GM13977 (cell line): ENCODE results near the gene LGALS4.
"Not testable (repeated sequence)": the region's sequence is repeated elsewhere in the genome, so short reads cannot be mapped to it uniquely, and the experiment has no call there.

Source experiments
- DNase-seq: peaks from one replicate; pipeline ENCODE4 v3.0.0; 2012; ENCODE audit warnings: low spot score
- CTCF ChIP-seq: IDR thresholded peaks from 2 replicates; pipeline ENCODE4 v1.5.1; 2012; ENCODE audit warnings: mild to moderate bottlenecking, control low read depth; ENCODE audit not compliant: insufficient read depth; ENCODE audit errors: extremely low read depth, missing control alignments
- in situ Hi-C: fragments of 300-500 bp; cut with MboI; formaldehyde crosslinking; loops from one replicate; pipeline ENCODE4 v1.12.0; 2022; ENCODE audit warnings: low sequenced_read_pairs, low pct_unique_long_range_greater_than_20kb, mixed read lengths, inconsistent platforms; ENCODE audit not compliant: unreplicated experiment

LGALS4 gene

GRCh38 chr19:38808741-38809140 is 4.0 kb downstream of the LGALS4 start:
- no peak for TF ChIP-seq CTCF
- no peak for DNase-seq
- in situ Hi-C loops, result no loop called here

- DNase-seq, in situ Hi-C loops: not testable (repeated sequence)
These were observed 5.2 kb downstream of the LGALS4 start for GRCh38 chr19:38807374-38808098.

GRCh38 chr19:38806371-38806770 is 6.4 kb downstream of the LGALS4 start:
- no peak for TF ChIP-seq CTCF
- no peak for DNase-seq
- in situ Hi-C loops, result no loop called here

GRCh38 chr19:38805180-38805579 is 7.6 kb downstream of the LGALS4 start:
- DNase-seq, result peak; percentile 24
- no peak for TF ChIP-seq CTCF
- in situ Hi-C loops, result no loop called here

- in situ Hi-C loops, result no loop called here
- no peak for DNase-seq
- TF ChIP-seq CTCF, result no peak
These were observed 9.2 kb downstream of the LGALS4 start for GRCh38 chr19:38803543-38803942.

GRCh38 chr19:38801359-38802095 is 11.2 kb downstream of the LGALS4 start:
- DNase-seq, result no peak
- TF ChIP-seq CTCF, result no peak
- in situ Hi-C loops, result no loop called here
